ENCODE data around the gene AGRP.

The AGRP gene

DNA sequence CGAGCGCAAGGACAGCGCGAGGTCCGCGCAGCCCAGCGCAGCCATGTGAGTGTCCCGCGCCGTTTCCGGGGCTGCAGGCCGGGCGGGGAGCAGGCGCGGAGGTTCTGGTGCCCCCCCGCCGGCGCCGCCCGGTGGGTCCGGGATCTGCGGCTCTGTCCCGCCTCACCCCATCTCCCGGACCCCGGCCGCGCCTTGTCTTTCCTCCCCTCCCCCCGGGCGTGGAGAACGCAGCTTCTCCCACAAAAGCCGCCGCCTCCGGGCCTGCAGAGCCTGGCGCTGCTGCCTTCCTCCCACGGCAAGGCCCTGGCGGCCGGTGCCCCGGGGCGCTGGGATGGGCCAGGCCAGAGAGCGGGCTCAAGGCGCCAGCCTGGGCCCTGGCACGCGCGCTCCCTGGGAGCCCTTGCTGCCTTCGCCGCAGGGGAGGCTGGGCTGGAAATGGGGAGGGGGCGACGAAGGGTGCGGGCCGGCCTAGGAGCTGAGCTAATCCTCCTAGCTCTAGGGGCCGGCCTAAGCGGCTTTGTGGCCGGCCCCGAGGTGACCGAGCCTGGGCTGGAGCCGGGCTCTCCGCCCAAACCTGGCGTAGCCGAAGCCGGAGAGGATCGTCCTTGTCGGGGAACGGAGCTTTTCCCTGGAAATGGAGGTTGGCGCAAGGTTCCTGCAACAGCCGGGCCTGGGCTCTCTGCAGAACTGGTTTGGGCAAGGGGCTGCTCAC lies 45.7 kb upstream of the AGRP start (continued):
- TF ChIP-seq ZBTB48 (tag by site-specific recombination; IDR thresholded peaks at IDR 0.05), result peak; percentile 48; the same call in 1 of the 2 replicates
- TF ChIP-seq ZBTB1 (tag by site-specific recombination; IDR thresholded peaks at IDR 0.05), result no peak
- TF ChIP-seq ZFHX2 (tag by site-specific recombination; conservative IDR thresholded peaks at IDR 0.05), result peak; percentile 38
- peak; percentile 74 for TF ChIP-seq ZBTB17 (tag by site-specific recombination; IDR thresholded peaks at IDR 0.05)
- TF ChIP-seq ZNF433 (tag by site-specific recombination; IDR thresholded peaks at IDR 0.05; ENCODE audit: low read depth), result no peak
- no peak for TF ChIP-seq ZFP37 (tag by site-specific recombination; IDR thresholded peaks at IDR 0.05)
- TF ChIP-seq, protein P1, sequence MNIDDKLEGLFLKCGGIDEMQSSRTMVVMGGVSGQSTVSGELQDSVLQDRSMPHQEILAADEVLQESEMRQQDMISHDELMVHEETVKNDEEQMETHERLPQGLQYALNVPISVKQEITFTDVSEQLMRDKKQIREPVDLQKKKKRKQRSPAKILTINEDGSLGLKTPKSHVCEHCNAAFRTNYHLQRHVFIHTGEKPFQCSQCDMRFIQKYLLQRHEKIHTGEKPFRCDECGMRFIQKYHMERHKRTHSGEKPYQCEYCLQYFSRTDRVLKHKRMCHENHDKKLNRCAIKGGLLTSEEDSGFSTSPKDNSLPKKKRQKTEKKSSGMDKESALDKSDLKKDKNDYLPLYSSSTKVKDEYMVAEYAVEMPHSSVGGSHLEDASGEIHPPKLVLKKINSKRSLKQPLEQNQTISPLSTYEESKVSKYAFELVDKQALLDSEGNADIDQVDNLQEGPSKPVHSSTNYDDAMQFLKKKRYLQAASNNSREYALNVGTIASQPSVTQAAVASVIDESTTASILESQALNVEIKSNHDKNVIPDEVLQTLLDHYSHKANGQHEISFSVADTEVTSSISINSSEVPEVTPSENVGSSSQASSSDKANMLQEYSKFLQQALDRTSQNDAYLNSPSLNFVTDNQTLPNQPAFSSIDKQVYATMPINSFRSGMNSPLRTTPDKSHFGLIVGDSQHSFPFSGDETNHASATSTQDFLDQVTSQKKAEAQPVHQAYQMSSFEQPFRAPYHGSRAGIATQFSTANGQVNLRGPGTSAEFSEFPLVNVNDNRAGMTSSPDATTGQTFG (tag by site-specific recombination; IDR thresholded peaks at IDR 0.05; ENCODE audit: borderline replicate concordance), result no peak
- TF ChIP-seq ZNF174 (tag by site-specific recombination; IDR thresholded peaks at IDR 0.05), result no peak
- TF ChIP-seq, protein P2, sequence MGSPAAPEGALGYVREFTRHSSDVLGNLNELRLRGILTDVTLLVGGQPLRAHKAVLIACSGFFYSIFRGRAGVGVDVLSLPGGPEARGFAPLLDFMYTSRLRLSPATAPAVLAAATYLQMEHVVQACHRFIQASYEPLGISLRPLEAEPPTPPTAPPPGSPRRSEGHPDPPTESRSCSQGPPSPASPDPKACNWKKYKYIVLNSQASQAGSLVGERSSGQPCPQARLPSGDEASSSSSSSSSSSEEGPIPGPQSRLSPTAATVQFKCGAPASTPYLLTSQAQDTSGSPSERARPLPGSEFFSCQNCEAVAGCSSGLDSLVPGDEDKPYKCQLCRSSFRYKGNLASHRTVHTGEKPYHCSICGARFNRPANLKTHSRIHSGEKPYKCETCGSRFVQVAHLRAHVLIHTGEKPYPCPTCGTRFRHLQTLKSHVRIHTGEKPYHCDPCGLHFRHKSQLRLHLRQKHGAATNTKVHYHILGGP (tag by site-specific recombination; IDR thresholded peaks at IDR 0.05), result no peak
- TF ChIP-seq ZNF76 (tag by site-specific recombination; IDR thresholded peaks at IDR 0.05; ENCODE audit: borderline replicate concordance, low read depth), result no peak; the same call in 1 of the 2 replicates
- peak; percentile 60; the same call in 1 of the 2 replicates for TF ChIP-seq ZNF394 (tag by site-specific recombination; IDR thresholded peaks at IDR 0.05; ENCODE audit: borderline replicate concordance)
- no peak for TF ChIP-seq ZNF211 (tag by site-specific recombination; IDR thresholded peaks at IDR 0.05; ENCODE audit: low read depth)
- TF ChIP-seq, protein P3, sequence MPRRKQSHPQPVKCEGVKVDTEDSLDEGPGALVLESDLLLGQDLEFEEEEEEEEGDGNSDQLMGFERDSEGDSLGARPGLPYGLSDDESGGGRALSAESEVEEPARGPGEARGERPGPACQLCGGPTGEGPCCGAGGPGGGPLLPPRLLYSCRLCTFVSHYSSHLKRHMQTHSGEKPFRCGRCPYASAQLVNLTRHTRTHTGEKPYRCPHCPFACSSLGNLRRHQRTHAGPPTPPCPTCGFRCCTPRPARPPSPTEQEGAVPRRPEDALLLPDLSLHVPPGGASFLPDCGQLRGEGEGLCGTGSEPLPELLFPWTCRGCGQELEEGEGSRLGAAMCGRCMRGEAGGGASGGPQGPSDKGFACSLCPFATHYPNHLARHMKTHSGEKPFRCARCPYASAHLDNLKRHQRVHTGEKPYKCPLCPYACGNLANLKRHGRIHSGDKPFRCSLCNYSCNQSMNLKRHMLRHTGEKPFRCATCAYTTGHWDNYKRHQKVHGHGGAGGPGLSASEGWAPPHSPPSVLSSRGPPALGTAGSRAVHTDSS (tag by site-specific recombination; IDR thresholded peaks at IDR 0.05), result 0 out of 2 replicates have a peak, but pooled peaks have one; percentile 41
- TF ChIP-seq ZXDB (tag by site-specific recombination; IDR thresholded peaks at IDR 0.05), result peak; percentile 27; the same call in 1 of the 2 replicates
- no peak for TF ChIP-seq ZNF19 (tag by site-specific recombination; IDR thresholded peaks at IDR 0.05; ENCODE audit: low read depth)
- peak; percentile 86 for TF ChIP-seq ZIC2 (tag by site-specific recombination; IDR thresholded peaks at IDR 0.05)
- TF ChIP-seq ZNF2 (tag by site-specific recombination; IDR thresholded peaks at IDR 0.05), result no peak
- TF ChIP-seq ZNF843 (tag by site-specific recombination; IDR thresholded peaks at IDR 0.05), result no peak
- peak; percentile 18; the same call in 1 of the 2 replicates for TF ChIP-seq ZNF391 (tag by site-specific recombination; IDR thresholded peaks at IDR 0.05; ENCODE audit: borderline replicate concordance, low read depth)
- no peak for TF ChIP-seq SCRT2 (tag by site-specific recombination; IDR thresholded peaks at IDR 0.05)
- TF ChIP-seq, protein P4, sequence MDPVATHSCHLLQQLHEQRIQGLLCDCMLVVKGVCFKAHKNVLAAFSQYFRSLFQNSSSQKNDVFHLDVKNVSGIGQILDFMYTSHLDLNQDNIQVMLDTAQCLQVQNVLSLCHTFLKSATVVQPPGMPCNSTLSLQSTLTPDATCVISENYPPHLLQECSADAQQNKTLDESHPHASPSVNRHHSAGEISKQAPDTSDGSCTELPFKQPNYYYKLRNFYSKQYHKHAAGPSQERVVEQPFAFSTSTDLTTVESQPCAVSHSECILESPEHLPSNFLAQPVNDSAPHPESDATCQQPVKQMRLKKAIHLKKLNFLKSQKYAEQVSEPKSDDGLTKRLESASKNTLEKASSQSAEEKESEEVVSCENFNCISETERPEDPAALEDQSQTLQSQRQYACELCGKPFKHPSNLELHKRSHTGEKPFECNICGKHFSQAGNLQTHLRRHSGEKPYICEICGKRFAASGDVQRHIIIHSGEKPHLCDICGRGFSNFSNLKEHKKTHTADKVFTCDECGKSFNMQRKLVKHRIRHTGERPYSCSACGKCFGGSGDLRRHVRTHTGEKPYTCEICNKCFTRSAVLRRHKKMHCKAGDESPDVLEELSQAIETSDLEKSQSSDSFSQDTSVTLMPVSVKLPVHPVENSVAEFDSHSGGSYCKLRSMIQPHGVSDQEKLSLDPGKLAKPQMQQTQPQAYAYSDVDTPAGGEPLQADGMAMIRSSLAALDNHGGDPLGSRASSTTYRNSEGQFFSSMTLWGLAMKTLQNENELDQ (tag by site-specific recombination; IDR thresholded peaks at IDR 0.05; ENCODE audit: low read depth), result no peak
- no peak for TF ChIP-seq GFI1B (tag by site-specific recombination; IDR thresholded peaks at IDR 0.05)
- TF ChIP-seq ZNF121 (tag by site-specific recombination; IDR thresholded peaks at IDR 0.05), result peak; percentile 87
- no peak for TF ChIP-seq ZNF555 (tag by site-specific recombination; conservative IDR thresholded peaks at IDR 0.05)
- TF ChIP-seq ZNF302 (tag by site-specific recombination; IDR thresholded peaks at IDR 0.05; ENCODE audit: low read depth), result no peak
- TF ChIP-seq ZNF664 (tag by site-specific recombination; IDR thresholded peaks at IDR 0.05), result no peak
- TF ChIP-seq, protein P5, sequence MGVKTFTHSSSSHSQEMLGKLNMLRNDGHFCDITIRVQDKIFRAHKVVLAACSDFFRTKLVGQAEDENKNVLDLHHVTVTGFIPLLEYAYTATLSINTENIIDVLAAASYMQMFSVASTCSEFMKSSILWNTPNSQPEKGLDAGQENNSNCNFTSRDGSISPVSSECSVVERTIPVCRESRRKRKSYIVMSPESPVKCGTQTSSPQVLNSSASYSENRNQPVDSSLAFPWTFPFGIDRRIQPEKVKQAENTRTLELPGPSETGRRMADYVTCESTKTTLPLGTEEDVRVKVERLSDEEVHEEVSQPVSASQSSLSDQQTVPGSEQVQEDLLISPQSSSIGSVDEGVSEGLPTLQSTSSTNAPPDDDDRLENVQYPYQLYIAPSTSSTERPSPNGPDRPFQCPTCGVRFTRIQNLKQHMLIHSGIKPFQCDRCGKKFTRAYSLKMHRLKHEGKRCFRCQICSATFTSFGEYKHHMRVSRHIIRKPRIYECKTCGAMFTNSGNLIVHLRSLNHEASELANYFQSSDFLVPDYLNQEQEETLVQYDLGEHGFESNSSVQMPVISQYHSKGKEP (tag by site-specific recombination; IDR thresholded peaks at IDR 0.05), result no peak
- TF ChIP-seq ZNF23 (tag by site-specific recombination; IDR thresholded peaks at IDR 0.05; ENCODE audit: borderline replicate concordance), result no peak
- no peak for TF ChIP-seq ZNF24 (tag by site-specific recombination; IDR thresholded peaks at IDR 0.05)
- 0 out of 2 replicates have a peak, but pooled peaks have one; percentile 44 for TF ChIP-seq ZNF561 (tag by site-specific recombination; IDR thresholded peaks at IDR 0.05; ENCODE audit: borderline replicate concordance)
- no peak for TF ChIP-seq BCL11A (tag by site-specific recombination; IDR thresholded peaks at IDR 0.05; ENCODE audit: low read depth)

Measured in HEK293 (cell line).